Inferior parietal cortex (tissue), 1 donor: Measurements from ENCODE around the gene ENPP3.

ENCODE experiments used
- DNase-seq: peaks from one replicate; pipeline ENCODE4 v3.0.0-alpha.2; 2016; ENCODE audit errors: extremely low spot score

Gene ENPP3

GRCh38 chr6:131765081-131765803 is 128.1 kb downstream of the ENPP3 start:
- no peak for DNase-seq

- DNase-seq = no peak
These were observed 128.7 kb downstream of the ENPP3 start for GRCh38 chr6:131765804-131766135.

GRCh38 chr6:131766631-131767030 is 129.5 kb downstream of the ENPP3 start:
- DNase-seq = no peak

- no peak for DNase-seq
These were observed 131.9 kb downstream of the ENPP3 start for GRCh38 chr6:131768964-131769363.

GRCh38 chr6:131769385-131770141 is 132.5 kb downstream of the ENPP3 start:
- DNase-seq = no peak

- DNase-seq = no peak
These were observed 133.7 kb downstream of the ENPP3 start for GRCh38 chr6:131770776-131771175.

GRCh38 chr6:131773284-131773950 is 136.3 kb downstream of the ENPP3 start:
- no peak for DNase-seq

- no peak for DNase-seq
These were observed 138.8 kb downstream of the ENPP3 start for GRCh38 chr6:131775886-131776285.

- no peak for DNase-seq
These were observed 139.9 kb downstream of the ENPP3 start for GRCh38 chr6:131776985-131777384.

GRCh38 chr6:131778169-131778568 is 141.1 kb downstream of the ENPP3 start:
- DNase-seq = no peak

- DNase-seq = no peak
These were observed 142.2 kb downstream of the ENPP3 start for GRCh38 chr6:131779304-131779703.

- no peak for DNase-seq
These were observed 143.5 kb downstream of the ENPP3 start for GRCh38 chr6:131780600-131780999.

- DNase-seq = no peak
These were observed 144.6 kb downstream of the ENPP3 start for GRCh38 chr6:131781687-131782086.

GRCh38 chr6:131782764-131783163 is 145.7 kb downstream of the ENPP3 start:
- no peak for DNase-seq

GRCh38 chr6:131784561-131784960 is 147.5 kb downstream of the ENPP3 start:
- DNase-seq = no peak

- DNase-seq = no peak
These were observed 150.0 kb downstream of the ENPP3 start for GRCh38 chr6:131787079-131787478.

GRCh38 chr6:131787766-131788712 is 150.9 kb downstream of the ENPP3 start:
- DNase-seq = no peak

GRCh38 chr6:131789219-131789618 is 152.1 kb downstream of the ENPP3 start:
- no peak for DNase-seq

- DNase-seq = no peak
These were observed 154.4 kb downstream of the ENPP3 start for GRCh38 chr6:131791476-131791875.

GRCh38 chr6:131792091-131792496 is 155.0 kb downstream of the ENPP3 start:
- no peak for DNase-seq

- DNase-seq = no peak
These were observed 158.3 kb downstream of the ENPP3 start for GRCh38 chr6:131795366-131795765.
